Omental fat pad (tissue), 4 donors: ENCODE results near the gene DNAH10. TPM values are rescaled to one million over a fixed set of nuclear protein-coding genes. Genes with fewer than 3 reads are reported as not detected.
A peak's percentile ranks its signal among the peaks of the same experiment; 100 is the strongest.

ENCODE experiments used
- ATAC-seq: fragments of 150-250 bp; one replicate; pipeline ENCODE4 v1.9.1; 2016; ENCODE audit warnings: mild to moderate bottlenecking, moderate library complexity; ENCODE audit not compliant: low FRiP score
- DNase-seq: peaks from one replicate; pipeline ENCODE4 v3.0.0-alpha.2; 2019; ENCODE audit warnings: low spot score
- CTCF ChIP-seq, 3 donors: fragments of 450-650 bp; IDR thresholded peaks; one replicate each; pipeline ENCODE4 v1.5.1; 2016 to 2017; ENCODE audit warnings: antibody characterized with exemption in 3 of 3, mild to moderate bottlenecking in 3 of 3, moderate library complexity in 2 of 3
- total RNA-seq, 4 donors: library from RNA; depleted of rRNA; stranded (reverse); fragments of >200 nt; gene quantifications; one replicate each; pipeline ENCODE4 v1.1.0, GENCODE V29; 2016

The DNAH10 gene
- total RNA-seq, 4 donors from 2014 or later = 0.06 to 2.3 (median 0.48) TPM; not detected in 1

- ATAC-seq (no peak), DNase-seq (no peak)
- TF ChIP-seq CTCF (IDR thresholded peaks at IDR 0.05) = no peak
These were observed 72.7 kb downstream of the DNAH10 start for GRCh38 chr12:123834845-123835244.

- ATAC-seq = no peak
- no peak for TF ChIP-seq CTCF (IDR thresholded peaks at IDR 0.05)
These were observed 74.2 kb downstream of the DNAH10 start for GRCh38 chr12:123836292-123836691.

GRCh38 chr12:123839826-123840225 is 77.7 kb downstream of the DNAH10 start:
- TF ChIP-seq CTCF (IDR thresholded peaks at IDR 0.05) = no peak
- ATAC-seq (no peak), DNase-seq (no peak)

More at GRCh38 chr12:123836292-123836691, 74.2 kb downstream of the DNAH10 start:
- no peak for DNase-seq

DNA sequence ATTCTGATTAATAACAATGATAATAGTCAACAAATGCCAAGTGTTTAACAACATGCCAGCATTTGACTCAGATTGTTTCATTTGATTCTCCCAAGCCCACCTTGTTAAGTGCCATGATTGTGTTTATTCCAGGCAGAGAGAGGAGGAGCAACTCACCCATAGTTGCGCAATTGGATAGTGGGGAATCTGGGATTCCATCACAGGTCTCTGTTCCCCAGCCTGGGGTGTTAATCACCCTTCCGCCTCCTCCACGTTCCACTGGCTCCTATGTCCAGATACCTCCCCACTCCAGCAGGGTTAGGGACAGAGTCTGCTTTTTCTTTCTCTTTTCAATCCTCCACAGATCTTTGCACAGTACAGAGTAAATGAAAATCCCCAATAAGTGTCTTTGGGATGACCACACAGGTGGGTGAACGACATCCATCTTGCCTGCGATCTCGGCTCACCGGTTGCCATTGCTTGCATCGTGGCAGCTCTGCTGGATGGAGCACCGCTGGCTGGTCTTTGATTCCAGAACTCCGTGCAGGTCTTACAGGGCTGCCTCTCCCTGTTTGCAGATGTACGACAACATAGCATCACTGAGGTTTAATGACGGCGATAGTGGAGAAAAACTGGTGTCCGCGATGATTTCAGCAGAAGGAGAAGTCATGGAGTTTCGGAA is 78.8 kb downstream of the DNAH10 start:
- no peak for DNase-seq
- ATAC-seq = peak; percentile 54
- TF ChIP-seq CTCF (IDR thresholded peaks at IDR 0.05) = no peak

GRCh38 chr12:123843912-123844748 is 82.0 kb downstream of the DNAH10 start:
- TF ChIP-seq CTCF (IDR thresholded peaks at IDR 0.05) = no peak
- DNase-seq (no peak), ATAC-seq (no peak)

DNA sequence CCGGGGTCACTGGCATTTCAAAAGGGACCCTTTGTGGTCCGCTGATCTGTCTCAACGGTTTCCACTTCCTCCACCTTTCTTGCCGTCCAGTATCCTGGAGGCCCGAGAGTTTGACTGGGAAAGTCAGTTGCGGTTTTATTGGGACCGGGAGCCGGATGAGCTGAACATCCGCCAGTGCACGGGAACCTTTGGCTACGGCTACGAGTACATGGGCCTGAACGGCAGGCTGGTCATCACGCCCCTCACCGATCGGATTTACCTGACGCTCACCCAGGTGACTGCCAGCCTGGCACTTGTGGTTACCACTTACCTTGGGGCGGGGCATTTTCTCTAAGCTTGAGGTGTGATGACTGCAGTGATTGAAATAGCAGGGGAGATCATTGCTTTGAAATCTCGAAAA is 83.8 kb downstream of the DNAH10 start:
- ATAC-seq (no peak), DNase-seq (no peak)
- no peak for TF ChIP-seq CTCF (IDR thresholded peaks at IDR 0.05)
